HG02798 (cell line): ENCODE results near the gene PRUNE2.

Source experiments
- ATAC-seq: cut with Tn5 transposase; IDR thresholded peaks from one replicate; pipeline ENCODE4 v1.9.1; 2021; ENCODE audit warnings: mild to moderate bottlenecking; ENCODE audit not compliant: unreplicated experiment, poor library complexity

Gene PRUNE2

DNA sequence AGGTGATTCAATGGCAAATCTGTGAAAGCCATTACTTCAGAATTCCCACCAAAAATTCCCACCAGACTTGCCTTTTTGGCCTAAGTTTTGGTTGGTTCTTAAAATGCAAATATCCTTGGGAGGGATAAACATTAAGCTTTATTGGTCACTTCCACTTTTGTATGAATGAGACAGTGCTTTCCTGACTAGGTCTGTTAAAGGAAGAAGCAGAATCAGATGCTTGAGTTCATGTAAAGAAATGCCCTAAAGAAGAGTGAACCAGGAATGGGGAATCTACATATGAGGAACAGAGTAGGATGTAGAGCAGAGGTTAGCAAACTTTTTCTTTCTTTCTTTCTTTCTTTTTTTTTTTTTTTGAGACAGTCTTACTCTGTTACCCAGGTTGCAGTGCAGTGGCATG, 317.6 kb downstream of the PRUNE2 start:
- ATAC-seq = no peak

DNA sequence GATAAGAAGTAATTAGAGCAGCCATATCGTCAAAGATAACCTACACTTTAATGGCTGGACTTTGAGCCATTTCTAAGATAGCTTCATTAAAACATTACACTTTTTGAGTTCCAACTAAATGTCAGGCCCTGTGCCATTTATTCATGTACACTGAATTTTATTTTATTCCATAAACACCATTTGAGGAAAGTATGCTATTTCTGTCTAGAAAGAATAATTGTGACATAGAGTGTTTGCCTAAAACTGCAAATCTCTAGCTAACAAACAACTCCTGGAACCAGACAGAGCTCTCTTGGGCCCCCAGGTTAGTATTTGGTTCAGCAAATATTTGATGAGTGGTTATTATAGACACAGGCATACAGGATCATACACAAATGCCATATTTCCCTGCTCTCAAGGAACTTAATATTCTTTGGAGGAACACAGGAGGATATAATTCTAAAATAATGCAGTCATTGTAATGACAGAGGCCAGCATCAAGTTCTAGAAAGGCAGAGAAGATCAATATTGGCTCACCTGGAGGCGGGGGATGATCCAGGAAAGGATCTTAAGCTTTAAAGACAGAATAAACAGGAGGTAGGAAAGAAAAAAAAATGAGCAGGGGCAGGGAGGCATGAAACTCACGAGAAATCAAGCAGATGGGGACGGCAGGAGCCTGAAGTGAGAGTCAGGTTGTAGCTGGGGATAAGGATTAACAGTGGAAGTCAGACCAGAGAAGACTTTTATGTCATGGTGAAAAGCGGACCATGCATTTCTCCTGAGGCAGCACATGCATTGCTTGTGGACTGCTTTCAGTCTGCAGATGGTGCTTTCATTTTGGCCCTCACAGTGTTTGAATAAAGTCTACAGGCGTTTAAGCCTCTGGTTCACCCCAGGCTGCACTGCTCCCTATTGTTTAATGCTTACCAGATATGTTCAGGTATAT, 319.3 kb downstream of the PRUNE2 start:
- no peak for ATAC-seq

DNA sequence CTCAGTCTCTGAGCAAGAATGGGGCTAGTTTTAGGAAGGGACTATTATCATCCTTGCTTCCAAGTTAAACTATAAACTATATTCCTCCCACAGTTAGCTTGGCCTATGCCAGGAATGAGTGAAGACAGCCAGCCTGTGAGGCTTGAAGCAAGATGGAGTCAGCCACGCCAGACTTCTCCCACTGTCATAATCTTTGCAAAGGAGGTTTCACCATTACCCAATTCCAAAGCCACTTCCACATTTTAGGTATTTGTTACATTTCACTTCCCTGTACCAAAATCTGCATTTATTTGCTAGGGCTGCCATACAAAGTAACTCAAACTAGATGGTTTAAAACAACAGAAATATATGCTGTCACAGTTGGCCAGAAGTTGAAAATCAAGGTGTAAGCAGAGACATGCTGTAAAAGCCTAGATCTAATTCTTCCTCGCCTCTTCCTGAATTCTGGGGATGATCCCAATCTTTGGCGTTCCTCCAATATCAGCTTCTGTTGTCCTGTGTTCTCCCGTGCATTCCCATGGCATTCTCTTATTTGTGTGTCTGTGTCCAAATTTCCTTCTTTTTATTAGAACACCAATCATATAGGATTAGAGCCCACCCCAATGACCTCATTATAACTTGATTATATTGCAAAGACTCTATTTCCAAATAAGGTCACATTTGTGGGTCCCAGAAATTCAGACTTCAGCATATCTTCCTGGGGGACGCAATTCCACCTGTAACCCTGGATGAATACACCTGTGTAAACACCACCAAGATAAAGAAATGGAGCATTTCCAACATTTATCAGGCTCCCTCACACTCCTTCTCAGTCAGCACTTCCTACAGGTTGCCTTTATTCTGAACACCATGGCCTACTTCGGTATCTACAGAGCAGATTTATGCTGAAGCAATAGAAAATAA, 320.2 kb downstream of the PRUNE2 start:
- ATAC-seq = no peak

DNA sequence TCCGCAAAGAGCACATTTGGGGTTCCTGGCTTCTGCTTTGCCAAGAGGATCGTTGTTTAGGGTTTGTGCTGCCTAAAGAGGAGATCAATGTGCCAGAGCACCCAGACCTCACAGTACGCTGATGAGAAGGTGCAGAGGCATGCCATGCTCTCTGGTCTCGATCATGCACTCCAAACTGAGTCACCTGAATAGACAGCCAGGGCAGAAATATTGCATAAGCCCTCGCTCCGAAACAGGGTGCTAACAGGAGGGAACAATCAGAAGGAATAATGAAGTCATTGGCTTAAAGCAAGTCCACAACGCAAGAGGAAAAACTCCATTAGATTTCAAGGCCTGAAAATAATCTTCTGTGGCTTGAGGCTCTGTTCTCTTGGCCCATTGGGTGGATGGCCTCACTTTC, 322.7 kb downstream of the PRUNE2 start:
- ATAC-seq = no peak

DNA sequence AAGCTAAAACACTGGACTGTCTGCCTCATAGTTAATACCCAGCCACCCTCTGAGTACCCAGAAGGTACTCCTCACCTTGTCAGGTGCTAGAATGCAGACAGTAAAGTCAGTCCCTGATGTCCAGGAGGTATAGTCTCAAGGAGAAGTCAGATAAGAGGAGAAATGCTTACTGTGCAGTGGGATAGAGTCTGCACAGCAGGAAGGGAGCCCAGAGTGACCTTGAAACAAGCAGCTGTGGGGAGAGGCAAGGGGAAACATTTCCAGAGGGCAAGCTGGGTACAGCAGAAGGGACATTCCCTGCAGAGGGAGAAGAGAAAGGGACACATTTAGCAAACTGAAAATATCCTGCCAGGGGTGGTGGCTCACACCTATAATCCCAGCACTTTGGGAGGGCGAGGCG, 324.2 kb downstream of the PRUNE2 start:
- ATAC-seq = no peak

DNA sequence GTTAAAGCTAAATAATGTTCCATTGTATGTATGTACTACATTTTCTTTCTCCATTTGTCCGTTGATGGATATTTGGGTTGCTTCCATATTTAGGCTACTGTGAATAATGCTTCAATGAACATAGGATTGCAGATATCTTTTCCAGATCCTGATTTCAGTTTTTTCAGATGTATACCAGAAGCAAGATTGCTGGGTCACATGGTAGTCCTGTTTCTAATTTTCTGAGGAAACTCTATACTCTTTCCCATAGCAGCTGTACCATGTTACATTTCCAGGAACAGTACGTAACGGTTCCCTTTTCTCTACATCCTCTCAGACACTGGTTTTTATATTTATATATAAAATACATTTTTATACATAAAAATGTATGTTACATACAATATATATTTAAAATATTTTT, 325.1 kb downstream of the PRUNE2 start:
- no peak for ATAC-seq

DNA sequence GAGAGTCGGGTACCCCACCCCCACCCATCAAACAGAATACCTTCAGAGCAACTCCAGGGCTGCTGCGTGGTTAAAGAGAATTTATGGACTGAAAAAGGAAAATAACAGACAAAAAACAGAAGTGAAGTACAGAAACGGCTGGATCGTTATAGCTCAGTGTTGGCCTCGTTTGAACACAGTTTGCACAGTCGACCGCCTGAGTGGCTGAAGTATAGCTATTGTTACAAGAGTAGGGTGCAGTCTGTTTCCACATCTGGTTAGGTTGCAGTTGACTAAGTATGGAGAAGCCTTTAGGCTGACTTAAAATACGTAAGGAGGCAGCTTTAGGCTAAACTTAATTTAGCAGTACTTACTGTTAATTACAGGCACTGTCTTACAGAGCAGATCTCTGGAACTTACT, 325.7 kb downstream of the PRUNE2 start:
- ATAC-seq = no peak

DNA sequence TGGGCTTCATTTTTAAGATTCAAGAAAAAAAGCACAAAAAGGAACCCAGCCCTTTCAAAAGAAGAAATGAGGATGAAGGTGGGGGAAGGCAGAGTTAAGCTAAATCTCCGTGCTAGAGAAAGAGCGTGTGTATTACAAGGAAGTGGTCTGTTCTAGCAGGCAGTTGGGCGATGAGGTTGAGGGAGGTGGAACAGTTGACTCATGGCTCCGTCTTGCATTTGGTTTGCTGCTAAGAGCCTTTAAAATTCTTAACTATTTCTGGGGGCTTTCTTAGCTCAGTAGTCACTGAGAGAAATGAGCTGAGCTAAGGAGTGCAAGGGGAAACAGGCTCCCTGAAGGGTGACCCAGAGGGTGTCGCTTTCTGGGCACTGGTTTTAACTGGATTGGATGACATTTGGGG, 329.6 kb downstream of the PRUNE2 start:
- peak; percentile 69 for ATAC-seq

DNA sequence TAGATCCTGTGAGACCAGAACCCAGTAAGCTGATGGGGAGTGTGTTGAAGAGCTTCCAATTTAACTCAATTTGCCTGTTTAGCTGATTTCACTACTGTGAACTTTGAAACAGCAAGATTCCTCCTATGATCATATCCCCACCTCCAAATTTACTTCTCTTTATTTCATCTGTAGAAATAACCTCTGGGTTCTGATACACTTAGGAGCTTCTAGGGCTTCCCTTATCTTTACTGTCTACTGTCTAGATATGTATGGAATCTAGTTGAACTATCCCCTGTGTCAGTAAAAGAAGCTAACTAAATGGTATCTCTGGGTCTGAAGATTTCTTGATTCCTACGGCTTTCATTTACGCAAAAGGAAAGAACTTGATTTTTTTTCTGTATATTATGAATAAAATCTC, 330.2 kb downstream of the PRUNE2 start:
- ATAC-seq = no peak

DNA sequence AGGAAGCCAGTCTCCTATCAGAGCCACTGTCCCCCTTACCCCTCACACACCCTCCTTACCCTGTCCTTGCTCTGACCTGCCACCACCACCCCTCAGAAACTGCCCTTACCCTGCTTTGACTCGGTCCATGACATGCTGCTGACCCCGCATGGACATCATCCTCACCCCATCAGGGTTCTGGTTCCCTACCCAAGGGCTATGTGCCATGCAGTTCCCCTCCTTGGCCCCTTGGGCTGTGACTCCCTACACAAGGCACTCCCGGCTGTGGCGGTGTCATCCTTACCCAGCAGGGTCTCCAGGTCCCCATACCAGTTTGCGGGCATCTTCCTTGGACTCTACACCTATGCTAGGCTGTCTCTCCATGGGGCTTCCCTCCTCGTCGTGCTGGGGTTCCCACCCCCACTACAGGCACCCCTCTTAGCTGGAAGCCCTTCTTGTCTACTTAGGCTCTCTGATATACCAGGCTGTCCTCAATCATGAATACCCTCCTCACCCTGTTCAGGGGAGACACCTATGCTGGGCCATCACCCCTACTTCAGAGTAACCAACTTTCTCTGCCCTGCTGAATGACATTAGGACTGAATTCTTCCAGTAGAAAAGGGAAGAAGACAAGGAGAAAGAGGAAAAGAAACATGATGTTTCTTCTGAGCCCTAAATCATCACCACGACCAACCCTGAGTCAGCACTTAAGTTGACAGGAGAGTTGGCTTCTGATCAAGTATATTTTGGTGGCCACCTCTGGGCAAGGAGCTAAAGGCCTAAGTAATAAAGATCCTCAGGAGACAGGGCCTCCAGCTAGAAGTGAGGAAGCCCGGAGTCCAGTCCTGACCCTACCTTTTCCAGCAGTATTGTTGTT, 331.8 kb downstream of the PRUNE2 start:
- ATAC-seq = no peak

DNA sequence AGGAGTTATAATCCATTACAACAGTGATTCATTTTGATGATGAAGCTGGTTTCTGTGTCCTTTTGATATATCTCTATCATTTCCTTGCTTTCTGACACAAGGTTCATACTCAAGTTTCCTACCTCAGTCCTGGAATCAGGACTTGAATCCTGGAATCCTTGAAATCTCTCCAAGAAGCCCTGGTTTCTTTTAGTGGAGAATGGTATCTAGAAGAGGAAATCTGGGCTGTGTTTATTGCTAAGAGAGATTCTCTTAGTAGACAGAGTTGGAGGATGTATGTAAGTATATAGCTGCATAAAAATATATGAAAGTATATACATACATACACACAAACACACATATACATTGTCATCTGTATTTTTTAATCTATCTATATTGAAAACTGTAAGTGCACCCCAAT, 332.5 kb downstream of the PRUNE2 start:
- ATAC-seq = no peak

DNA sequence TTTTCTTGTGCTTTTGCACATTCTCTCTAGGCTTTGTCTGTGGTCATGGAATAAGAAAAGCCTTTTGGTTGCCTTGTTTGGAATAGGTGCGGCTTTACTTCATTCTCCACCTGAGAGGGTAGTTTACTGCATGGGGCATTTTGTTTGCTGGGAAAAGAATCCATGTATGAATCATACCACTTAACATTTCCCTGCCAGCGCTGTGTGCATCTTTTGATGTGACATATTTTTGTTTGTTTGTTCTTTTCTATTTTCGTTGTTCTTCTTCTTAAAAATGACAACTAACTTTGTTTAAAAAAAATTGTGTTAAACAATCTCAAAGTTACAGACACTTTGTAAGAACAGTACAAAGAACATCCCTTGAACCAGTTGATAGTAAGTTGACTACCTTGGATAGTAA, 333.8 kb downstream of the PRUNE2 start:
- ATAC-seq = no peak

DNA sequence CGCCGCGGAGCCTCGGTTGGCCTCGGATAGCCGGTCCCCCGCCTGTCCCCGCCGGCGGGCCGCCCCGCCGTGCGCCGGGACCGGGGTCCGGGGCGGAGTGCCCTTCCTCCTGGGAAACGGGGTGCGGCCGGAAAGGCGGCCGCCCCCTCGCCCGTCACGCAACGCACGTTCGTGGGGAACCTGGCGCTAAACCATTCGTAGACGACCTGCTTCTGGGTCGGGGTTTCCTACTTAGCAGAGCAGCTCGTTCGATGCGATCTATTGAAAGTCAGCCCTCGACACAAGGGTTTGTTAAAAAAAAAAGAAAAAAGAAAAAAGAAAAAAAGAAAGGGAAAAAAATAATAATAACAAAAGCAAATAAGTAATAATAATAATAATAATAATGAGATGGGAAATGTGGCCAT, 334.2 kb downstream of the PRUNE2 start:
- ATAC-seq = no peak

DNA sequence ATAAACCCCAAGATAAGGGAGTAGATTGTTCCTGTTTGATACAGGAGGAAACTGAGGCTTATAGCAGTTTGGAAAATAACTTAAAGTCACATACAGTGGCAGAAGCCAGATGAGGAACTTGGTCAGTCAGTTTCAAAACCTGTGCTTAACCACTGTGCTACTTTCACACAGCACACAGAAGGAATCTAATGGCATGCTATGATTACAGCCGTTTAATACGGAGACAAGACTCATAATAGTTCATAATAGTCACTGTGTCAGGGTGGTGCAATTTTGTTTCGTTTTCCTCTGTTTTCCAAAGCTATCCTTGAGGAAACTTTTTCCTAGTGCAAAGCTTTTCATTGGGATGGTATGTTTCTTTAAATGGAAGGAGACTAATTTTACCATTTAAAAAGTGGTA, 334.6 kb downstream of the PRUNE2 start:
- ATAC-seq = peak; percentile 87

DNA sequence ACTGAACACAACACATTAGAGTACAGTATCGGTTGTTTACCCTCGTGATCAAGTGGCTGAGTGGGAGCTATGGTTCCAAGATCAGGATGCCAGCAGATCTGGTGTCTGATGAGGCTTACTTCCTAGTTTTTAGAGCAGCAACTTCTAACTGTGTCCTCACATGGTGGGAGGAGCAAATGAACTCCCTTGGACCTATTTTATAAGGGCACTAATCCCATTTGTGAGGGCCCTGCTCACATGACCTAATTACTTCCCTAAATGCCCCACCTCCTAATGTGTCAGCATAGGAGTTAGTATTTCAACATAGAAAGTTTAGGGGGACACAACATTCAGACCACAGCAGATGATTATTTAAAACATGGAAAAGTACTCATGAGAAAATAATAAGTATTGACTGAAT, 335.1 kb downstream of the PRUNE2 start:
- no peak for ATAC-seq

DNA sequence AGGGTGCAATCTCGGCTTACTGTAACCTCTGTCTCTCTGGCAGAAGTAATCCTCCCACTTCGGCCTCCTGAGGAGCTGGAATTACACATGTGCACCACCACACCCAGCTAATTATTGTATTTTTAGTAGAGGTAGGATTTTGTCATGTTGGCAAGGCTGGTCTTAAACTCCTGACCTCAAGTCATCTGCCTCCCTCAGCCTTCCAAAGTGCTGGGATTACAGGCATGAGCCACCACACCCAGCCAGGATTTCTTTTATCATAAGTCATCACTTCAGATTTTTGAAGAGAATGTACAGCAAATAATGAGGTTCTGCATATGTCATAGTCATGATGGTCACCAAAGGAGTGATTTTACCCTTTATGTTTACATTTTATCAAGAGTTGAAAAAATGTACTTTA, 338.8 kb downstream of the PRUNE2 start:
- no peak for ATAC-seq

DNA sequence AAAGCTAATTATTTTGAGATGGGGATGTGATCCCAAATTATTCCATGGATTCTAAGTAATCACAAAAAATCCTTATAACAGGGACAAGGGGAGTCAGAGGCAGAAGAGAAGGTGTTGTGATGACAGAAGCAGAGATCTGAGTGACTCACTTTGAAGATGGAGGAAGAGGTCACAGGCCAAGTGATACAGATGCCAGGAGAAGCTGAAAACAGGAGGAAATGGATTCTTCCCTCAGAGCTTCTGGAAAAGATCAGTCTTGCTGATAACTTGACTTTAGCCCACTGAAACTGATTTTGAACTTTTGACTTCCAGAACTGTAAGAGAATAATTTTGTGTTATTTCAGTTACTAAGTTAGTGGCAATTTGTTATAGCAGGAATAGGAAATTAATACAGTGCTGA, 341.6 kb downstream of the PRUNE2 start:
- ATAC-seq = no peak

DNA sequence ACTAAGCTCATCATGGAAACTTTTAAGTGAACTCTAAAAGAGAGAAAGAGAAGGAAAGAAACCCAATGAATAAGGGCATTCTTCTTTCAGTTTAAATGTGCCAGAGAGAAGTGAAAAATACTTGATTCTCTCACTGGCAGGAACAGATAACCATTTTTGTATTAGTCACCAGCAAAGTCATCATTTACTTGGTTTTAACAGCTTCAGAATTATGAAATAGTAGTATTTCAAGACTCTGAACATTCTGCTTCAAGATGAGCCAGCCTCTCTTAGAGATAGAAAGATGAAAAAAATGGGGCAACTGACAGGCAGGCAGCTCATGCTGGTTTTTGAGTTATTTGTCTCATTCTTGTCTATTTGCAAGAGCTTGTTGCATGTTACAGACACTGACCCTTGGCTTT, 343.4 kb downstream of the PRUNE2 start:
- ATAC-seq = peak; percentile 76

DNA sequence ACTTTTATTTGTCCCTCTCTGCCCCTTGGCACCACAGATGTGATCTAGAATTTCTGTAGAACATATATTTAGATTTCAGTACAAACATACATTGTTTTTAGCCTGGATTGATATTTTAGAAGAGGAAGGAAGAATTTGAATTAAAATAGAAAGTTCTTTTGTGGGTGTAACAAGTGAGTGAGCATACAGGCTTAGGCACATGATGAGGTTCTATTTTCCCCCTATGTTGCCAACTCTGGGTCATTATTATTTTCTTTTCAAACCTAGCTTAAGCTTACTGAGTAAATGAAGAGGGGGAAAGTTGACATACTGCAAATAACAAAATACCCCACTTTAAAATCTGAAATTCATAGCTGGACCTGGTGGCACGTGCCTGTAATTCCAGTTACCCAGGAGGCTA, 344.0 kb downstream of the PRUNE2 start:
- ATAC-seq = no peak
